ENCODE data around the gene ETFB. TPM values are rescaled to one million over a fixed set of nuclear protein-coding genes. Genes with fewer than 3 reads are reported as not detected.
A peak's percentile ranks its signal among the peaks of the same experiment; 100 is the strongest.

Gene ETFB
- total and polyA plus RNA-seq, 9 of the 15 experiments (the other 6 are each of a cell fraction or from before 2014, with no cell fraction given): 18.1 to 143 (median 96.1) TPM

DNA sequence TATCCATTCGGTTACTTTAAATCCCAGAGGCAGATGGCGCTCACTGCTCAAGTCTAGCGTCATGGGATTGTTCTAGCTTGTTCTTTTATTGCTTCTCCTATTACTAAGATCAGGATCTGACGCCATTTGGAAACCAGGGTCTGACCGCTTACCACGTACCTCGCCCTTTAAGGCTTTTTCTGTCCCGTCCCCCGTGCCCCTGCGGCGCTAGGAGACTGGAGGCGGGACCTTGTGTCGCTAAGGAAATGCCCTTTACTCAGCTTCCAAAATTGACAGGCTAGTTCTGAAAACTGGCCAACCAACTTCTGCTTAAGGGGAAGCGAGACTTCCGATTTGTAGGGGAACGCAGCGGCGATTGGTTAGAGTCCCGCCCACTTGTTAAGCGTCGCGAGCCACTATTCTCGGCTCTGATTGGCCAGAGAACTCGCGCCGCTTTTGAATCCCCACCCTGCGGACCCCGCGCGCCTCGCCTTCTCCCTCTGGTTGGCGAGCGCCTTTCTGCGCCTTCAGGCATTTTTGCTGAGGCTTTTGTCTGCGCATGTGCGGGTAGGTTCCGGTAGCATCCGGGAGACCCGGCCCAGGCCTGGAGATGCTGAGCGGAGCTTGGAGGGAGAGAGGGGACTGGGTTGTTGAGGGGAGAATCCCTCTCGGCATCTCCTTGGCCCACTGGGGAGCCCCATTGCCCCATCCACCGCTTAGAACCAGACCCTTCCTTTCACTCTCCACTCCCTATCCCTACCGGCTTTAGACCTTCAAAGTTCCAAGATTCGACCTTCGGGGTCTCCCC lies 28.1 kb upstream of the ETFB start (continued):
- TF ChIP-seq, protein P1, sequence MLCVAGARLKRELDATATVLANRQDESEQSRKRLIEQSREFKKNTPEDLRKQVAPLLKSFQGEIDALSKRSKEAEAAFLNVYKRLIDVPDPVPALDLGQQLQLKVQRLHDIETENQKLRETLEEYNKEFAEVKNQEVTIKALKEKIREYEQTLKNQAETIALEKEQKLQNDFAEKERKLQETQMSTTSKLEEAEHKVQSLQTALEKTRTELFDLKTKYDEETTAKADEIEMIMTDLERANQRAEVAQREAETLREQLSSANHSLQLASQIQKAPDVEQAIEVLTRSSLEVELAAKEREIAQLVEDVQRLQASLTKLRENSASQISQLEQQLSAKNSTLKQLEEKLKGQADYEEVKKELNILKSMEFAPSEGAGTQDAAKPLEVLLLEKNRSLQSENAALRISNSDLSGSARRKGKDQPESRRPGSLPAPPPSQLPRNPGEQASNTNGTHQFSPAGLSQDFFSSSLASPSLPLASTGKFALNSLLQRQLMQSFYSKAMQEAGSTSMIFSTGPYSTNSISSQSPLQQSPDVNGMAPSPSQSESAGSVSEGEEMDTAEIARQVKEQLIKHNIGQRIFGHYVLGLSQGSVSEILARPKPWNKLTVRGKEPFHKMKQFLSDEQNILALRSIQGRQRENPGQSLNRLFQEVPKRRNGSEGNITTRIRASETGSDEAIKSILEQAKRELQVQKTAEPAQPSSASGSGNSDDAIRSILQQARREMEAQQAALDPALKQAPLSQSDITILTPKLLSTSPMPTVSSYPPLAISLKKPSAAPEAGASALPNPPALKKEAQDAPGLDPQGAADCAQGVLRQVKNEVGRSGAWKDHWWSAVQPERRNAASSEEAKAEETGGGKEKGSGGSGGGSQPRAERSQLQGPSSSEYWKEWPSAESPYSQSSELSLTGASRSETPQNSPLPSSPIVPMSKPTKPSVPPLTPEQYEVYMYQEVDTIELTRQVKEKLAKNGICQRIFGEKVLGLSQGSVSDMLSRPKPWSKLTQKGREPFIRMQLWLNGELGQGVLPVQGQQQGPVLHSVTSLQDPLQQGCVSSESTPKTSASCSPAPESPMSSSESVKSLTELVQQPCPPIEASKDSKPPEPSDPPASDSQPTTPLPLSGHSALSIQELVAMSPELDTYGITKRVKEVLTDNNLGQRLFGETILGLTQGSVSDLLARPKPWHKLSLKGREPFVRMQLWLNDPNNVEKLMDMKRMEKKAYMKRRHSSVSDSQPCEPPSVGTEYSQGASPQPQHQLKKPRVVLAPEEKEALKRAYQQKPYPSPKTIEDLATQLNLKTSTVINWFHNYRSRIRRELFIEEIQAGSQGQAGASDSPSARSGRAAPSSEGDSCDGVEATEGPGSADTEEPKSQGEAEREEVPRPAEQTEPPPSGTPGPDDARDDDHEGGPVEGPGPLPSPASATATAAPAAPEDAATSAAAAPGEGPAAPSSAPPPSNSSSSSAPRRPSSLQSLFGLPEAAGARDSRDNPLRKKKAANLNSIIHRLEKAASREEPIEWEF (CRISPR knock-in tag; IDR thresholded peaks at IDR 0.05): no peak
- peak; percentile 66 for TF ChIP-seq SP2 (IDR thresholded peaks at IDR 0.05; ENCODE audit: extremely low read depth, low read depth, low read length, poor library complexity, severe bottlenecking)
- TF ChIP-seq ZKSCAN3 (CRISPR knock-in tag; IDR thresholded peaks at IDR 0.05): no peak
- no peak for TF ChIP-seq ZNF197 (CRISPR knock-in tag; IDR thresholded peaks at IDR 0.05; ENCODE audit: low read depth)
- TF ChIP-seq, protein P2, sequence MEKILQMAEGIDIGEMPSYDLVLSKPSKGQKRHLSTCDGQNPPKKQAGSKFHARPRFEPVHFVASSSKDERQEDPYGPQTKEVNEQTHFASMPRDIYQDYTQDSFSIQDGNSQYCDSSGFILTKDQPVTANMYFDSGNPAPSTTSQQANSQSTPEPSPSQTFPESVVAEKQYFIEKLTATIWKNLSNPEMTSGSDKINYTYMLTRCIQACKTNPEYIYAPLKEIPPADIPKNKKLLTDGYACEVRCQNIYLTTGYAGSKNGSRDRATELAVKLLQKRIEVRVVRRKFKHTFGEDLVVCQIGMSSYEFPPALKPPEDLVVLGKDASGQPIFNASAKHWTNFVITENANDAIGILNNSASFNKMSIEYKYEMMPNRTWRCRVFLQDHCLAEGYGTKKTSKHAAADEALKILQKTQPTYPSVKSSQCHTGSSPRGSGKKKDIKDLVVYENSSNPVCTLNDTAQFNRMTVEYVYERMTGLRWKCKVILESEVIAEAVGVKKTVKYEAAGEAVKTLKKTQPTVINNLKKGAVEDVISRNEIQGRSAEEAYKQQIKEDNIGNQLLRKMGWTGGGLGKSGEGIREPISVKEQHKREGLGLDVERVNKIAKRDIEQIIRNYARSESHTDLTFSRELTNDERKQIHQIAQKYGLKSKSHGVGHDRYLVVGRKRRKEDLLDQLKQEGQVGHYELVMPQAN (IDR thresholded peaks at IDR 0.05; ENCODE audit: borderline replicate concordance): no peak; the same call in 1 of the 2 replicates
- TF ChIP-seq, protein P3, sequence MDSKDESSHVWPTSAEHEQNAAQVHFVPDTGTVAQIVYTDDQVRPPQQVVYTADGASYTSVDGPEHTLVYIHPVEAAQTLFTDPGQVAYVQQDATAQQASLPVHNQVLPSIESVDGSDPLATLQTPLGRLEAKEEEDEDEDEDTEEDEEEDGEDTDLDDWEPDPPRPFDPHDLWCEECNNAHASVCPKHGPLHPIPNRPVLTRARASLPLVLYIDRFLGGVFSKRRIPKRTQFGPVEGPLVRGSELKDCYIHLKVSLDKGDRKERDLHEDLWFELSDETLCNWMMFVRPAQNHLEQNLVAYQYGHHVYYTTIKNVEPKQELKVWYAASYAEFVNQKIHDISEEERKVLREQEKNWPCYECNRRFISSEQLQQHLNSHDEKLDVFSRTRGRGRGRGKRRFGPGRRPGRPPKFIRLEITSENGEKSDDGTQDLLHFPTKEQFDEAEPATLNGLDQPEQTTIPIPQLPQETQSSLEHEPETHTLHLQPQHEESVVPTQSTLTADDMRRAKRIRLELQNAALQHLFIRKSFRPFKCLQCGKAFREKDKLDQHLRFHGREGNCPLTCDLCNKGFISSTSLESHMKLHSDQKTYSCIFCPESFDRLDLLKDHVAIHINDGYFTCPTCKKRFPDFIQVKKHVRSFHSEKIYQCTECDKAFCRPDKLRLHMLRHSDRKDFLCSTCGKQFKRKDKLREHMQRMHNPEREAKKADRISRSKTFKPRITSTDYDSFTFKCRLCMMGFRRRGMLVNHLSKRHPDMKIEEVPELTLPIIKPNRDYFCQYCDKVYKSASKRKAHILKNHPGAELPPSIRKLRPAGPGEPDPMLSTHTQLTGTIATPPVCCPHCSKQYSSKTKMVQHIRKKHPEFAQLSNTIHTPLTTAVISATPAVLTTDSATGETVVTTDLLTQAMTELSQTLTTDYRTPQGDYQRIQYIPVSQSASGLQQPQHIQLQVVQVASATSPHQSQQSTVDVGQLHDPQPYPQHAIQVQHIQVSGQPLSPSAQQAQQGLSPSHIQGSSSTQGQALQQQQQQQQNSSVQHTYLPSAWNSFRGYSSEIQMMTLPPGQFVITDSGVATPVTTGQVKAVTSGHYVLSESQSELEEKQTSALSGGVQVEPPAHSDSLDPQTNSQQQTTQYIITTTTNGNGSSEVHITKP (IDR thresholded peaks at IDR 0.05; ENCODE audit: partially characterized antibody): peak; percentile 42
- no peak for TF ChIP-seq ZNF75A (CRISPR knock-in tag; IDR thresholded peaks at IDR 0.05)
- peak; percentile 58 for TF ChIP-seq EP400 (IDR thresholded peaks at IDR 0.05)
- peak; percentile 25 for TF ChIP-seq NFIC (IDR thresholded peaks at IDR 0.05)
- TF ChIP-seq ELF1 (tag; IDR thresholded peaks at IDR 0.05): peak; percentile 93
- no peak for TF ChIP-seq HNRNPL (IDR thresholded peaks at IDR 0.05; ENCODE audit: low read depth, low read length)
- TF ChIP-seq JUND (IDR thresholded peaks at IDR 0.05; ENCODE audit: borderline replicate concordance, low read depth, low read length): peak; percentile 32
- peak; percentile 9; the same call in 1 of the 3 replicates for TF ChIP-seq JUND (tag; IDR thresholded peaks at IDR 0.05; ENCODE audit: borderline replicate concordance, low read depth, low read length)
- TF ChIP-seq PML (IDR thresholded peaks at IDR 0.05; ENCODE audit: low read length): peak; percentile 12; the same call in 1 of the 2 replicates
- TF ChIP-seq, protein P4, sequence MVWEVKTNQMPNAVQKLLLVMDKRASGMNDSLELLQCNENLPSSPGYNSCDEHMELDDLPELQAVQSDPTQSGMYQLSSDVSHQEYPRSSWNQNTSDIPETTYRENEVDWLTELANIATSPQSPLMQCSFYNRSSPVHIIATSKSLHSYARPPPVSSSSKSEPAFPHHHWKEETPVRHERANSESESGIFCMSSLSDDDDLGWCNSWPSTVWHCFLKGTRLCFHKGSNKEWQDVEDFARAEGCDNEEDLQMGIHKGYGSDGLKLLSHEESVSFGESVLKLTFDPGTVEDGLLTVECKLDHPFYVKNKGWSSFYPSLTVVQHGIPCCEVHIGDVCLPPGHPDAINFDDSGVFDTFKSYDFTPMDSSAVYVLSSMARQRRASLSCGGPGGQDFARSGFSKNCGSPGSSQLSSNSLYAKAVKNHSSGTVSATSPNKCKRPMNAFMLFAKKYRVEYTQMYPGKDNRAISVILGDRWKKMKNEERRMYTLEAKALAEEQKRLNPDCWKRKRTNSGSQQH (CRISPR knock-in tag; IDR thresholded peaks at IDR 0.05): no peak

Measured in K562 (cell line).